ENCODE results near the gene MYNN. TPM values are rescaled to one million over a fixed set of nuclear protein-coding genes. Genes with fewer than 3 reads are reported as not detected.

MYNN gene
- total RNA-seq, 1 experiment from 2014 or later, result 10.6 TPM

DNA sequence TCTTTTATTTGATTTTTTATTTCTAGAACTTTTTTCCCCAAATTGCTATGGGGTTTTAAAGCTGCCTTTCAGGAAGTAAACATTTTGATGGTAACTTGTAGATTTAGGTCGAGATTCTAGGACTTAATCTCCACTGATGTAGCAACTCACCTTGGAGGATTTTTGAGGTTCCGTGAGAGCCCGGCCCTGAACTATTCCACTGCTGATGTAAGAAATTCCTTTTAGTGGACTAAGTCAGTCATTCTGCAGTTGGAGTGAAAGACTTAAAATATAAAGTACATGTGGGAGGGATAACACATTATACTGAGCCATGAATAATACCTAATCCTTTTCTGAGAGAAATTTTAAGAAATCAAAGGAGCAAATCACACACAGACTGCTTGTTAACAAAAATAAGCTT, 52.1 kb downstream of the MYNN start:
- H3K36me3 Mint-ChIP-seq (ENCODE audit: insufficient read depth, unreplicated experiment), result no peaks in the 10 kb centered on the region
- CTCF ChIA-PET, result no interaction called here
- POLR2A ChIA-PET, result no interaction called here

DNA sequence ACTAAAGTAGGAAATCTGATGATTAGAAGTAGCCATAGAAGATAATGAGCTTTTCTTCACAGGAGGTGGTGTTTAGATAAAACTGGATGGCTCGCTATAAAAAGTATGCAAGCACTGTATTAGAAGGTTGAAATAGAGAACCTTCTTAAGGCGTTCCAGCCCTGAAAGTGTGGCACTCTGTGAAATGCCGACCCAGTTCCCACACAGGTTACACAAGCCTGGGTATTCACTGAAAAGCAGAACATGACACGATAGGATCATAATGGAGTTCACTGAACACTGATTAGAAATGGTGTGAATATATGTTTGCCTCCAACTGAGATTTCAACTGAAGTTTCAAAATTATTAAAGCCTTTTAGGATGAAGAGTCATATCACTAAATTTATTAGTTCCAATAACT, 54.5 kb downstream of the MYNN start:
- intact Hi-C loops (cut with micrococcal nuclease; ENCODE audit: unreplicated experiment), result no loop called here
- no peaks in the 10 kb centered on the region for H3K9me3 Mint-ChIP-seq (ENCODE audit: unreplicated experiment)

More for the DNA sequence above, 52.1 kb downstream of the MYNN start:
- no TSS peak for BruUV-seq (replicated peaks)
- H3K9me3 Mint-ChIP-seq (ENCODE audit: unreplicated experiment), result no peaks in the 10 kb centered on the region
- DNase-seq, result no peak
- Histone ChIP-seq H3K27me3 (replicated peaks; ENCODE audit: control insufficient read depth, insufficient read depth, low read length) (no peaks in the 10 kb centered on the region; the same call in 1 of the 2 replicates), H3K9me3 (no peaks in the 10 kb centered on the region), H3K36me3 (ENCODE audit: control insufficient read depth, insufficient read depth, low read length) (no peaks in the 10 kb centered on the region), H3K4me3 (ENCODE audit: low read depth, low read length) (no peak overlapping the region), H3K4me1 (no peaks in the 10 kb centered on the region)
- TF ChIP-seq, protein P1, sequence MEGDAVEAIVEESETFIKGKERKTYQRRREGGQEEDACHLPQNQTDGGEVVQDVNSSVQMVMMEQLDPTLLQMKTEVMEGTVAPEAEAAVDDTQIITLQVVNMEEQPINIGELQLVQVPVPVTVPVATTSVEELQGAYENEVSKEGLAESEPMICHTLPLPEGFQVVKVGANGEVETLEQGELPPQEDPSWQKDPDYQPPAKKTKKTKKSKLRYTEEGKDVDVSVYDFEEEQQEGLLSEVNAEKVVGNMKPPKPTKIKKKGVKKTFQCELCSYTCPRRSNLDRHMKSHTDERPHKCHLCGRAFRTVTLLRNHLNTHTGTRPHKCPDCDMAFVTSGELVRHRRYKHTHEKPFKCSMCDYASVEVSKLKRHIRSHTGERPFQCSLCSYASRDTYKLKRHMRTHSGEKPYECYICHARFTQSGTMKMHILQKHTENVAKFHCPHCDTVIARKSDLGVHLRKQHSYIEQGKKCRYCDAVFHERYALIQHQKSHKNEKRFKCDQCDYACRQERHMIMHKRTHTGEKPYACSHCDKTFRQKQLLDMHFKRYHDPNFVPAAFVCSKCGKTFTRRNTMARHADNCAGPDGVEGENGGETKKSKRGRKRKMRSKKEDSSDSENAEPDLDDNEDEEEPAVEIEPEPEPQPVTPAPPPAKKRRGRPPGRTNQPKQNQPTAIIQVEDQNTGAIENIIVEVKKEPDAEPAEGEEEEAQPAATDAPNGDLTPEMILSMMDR (IDR thresholded peaks at IDR 0.05; ENCODE audit: insufficient read depth in 1 of 2, low read depth in 1 of 2, low read length in 1 of 2, severe bottlenecking in 1 of 2, unreplicated experiment in 1 of 2), result no peak
- H3K27me3 Mint-ChIP-seq (ENCODE audit: insufficient read depth, unreplicated experiment), result peaks cover 14% of the 10 kb centered on the region
- H3K4me1 Mint-ChIP-seq (ENCODE audit: low read depth, unreplicated experiment), result peaks cover 7% of the 10 kb centered on the region
- intact Hi-C loops (cut with micrococcal nuclease; ENCODE audit: unreplicated experiment), result no loop called here
- H3K27ac Mint-ChIP-seq (ENCODE audit: unreplicated experiment), result no peak overlapping the region
- no peak overlapping the region for H3K4me3 Mint-ChIP-seq (ENCODE audit: unreplicated experiment)

DNA sequence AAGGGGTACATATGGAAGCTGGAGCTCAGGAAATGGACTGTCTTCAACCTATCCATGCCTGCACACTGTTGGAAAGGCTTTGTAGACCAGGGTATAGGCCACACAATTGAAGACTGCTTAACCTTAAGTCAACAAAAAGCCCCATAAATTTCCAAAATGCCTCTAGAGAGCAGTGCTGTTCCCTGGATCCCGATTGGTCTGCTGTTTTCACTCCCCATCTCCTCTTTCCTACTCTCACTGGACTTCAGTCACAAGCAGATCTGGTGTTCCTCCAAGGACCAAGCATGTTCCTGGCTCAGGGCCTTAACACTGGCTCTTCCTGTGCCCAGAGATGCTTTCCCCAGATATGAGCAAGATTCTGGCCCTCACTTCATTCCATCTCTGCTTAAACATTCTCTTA, 62.3 kb downstream of the MYNN start:
- no peak overlapping the region for H3K4me3 Mint-ChIP-seq (ENCODE audit: unreplicated experiment)
- POLR2A ChIA-PET, result no interaction called here
- intact Hi-C loops (cut with micrococcal nuclease; ENCODE audit: unreplicated experiment), result no loop called here
- CTCF ChIA-PET, result no interaction called here
- no peak overlapping the region for H3K4me3 ChIP-seq (ENCODE audit: low read depth, low read length)
- no peaks in the 10 kb centered on the region for H3K9me3 ChIP-seq
- no peaks in the 10 kb centered on the region for H3K36me3 Mint-ChIP-seq (ENCODE audit: insufficient read depth, unreplicated experiment)
- H3K4me1 ChIP-seq, result no peaks in the 10 kb centered on the region
- no peaks in the 10 kb centered on the region for H3K27me3 ChIP-seq (replicated peaks; ENCODE audit: control insufficient read depth, insufficient read depth, low read length)
- TF ChIP-seq, protein P1 (IDR thresholded peaks at IDR 0.05; ENCODE audit: insufficient read depth in 1 of 2, low read depth in 1 of 2, low read length in 1 of 2, severe bottlenecking in 1 of 2, unreplicated experiment in 1 of 2), result no peak
- H3K9me3 Mint-ChIP-seq (ENCODE audit: unreplicated experiment), result no peaks in the 10 kb centered on the region
- DNase-seq, result no peak
- H3K27ac Mint-ChIP-seq (ENCODE audit: unreplicated experiment), result no peak overlapping the region
- H3K36me3 ChIP-seq (ENCODE audit: control insufficient read depth, insufficient read depth, low read length), result no peaks in the 10 kb centered on the region
- BruUV-seq (replicated peaks), result no TSS peak
- peaks cover 6% of the 10 kb centered on the region for H3K27me3 Mint-ChIP-seq (ENCODE audit: insufficient read depth, unreplicated experiment)
- no peaks in the 10 kb centered on the region for H3K4me1 Mint-ChIP-seq (ENCODE audit: low read depth, unreplicated experiment)

More for the DNA sequence above, 54.5 kb downstream of the MYNN start:
- POLR2A ChIA-PET, result no interaction called here
- Mint-ChIP-seq H3K27me3 (ENCODE audit: insufficient read depth, unreplicated experiment) (peaks cover 6% of the 10 kb centered on the region), H3K36me3 (ENCODE audit: insufficient read depth, unreplicated experiment) (no peaks in the 10 kb centered on the region), H3K4me1 (ENCODE audit: low read depth, unreplicated experiment) (no peaks in the 10 kb centered on the region), H3K4me3 (ENCODE audit: unreplicated experiment) (no peak overlapping the region), H3K27ac (ENCODE audit: unreplicated experiment) (no peak overlapping the region)
- Histone ChIP-seq H3K9me3 (no peaks in the 10 kb centered on the region), H3K36me3 (ENCODE audit: control insufficient read depth, insufficient read depth, low read length) (no peaks in the 10 kb centered on the region), H3K4me1 (no peaks in the 10 kb centered on the region), H3K4me3 (ENCODE audit: low read depth, low read length) (no peak overlapping the region), H3K27me3 (replicated peaks; ENCODE audit: control insufficient read depth, insufficient read depth, low read length) (no peaks in the 10 kb centered on the region)
- BruUV-seq (replicated peaks), result no TSS peak
- TF ChIP-seq, protein P1 (IDR thresholded peaks at IDR 0.05; ENCODE audit: insufficient read depth in 1 of 2, low read depth in 1 of 2, low read length in 1 of 2, severe bottlenecking in 1 of 2, unreplicated experiment in 1 of 2), result no peak
- DNase-seq, result no peak
- CTCF ChIA-PET, result no interaction called here
